GM18519 (cell line): ENCODE results near the gene TSPAN9.
"Not testable (repeated sequence)": the region's sequence is repeated elsewhere in the genome, so short reads cannot be mapped to it uniquely, and the experiment has no call there.

ENCODE experiments used
- ATAC-seq: cut with Tn5 transposase; IDR thresholded peaks from one replicate; pipeline ENCODE4 v1.9.1; 2021; ENCODE audit warnings: mild to moderate bottlenecking, moderate library complexity; ENCODE audit not compliant: unreplicated experiment, low FRiP score

Gene TSPAN9

GRCh38 chr12:3043406-3043805, 33.8 kb upstream of the TSPAN9 start:
- no peak for ATAC-seq

GRCh38 chr12:3044141-3044630, 33.0 kb upstream of the TSPAN9 start:
- no peak for ATAC-seq

- ATAC-seq, result no peak
These were observed 31.7 kb upstream of the TSPAN9 start for GRCh38 chr12:3045494-3045893.

- ATAC-seq, result no peak
These were observed 31.2 kb upstream of the TSPAN9 start for GRCh38 chr12:3045989-3046388.

- no peak for ATAC-seq
These were observed 30.6 kb upstream of the TSPAN9 start for GRCh38 chr12:3046441-3047200.

- no peak for ATAC-seq
These were observed 29.2 kb upstream of the TSPAN9 start for GRCh38 chr12:3047961-3048360.

- no peak for ATAC-seq
These were observed 28.6 kb upstream of the TSPAN9 start for GRCh38 chr12:3048540-3048939.

GRCh38 chr12:3049176-3049575, 28.0 kb upstream of the TSPAN9 start:
- no peak for ATAC-seq

- ATAC-seq, result no peak
These were observed 27.4 kb upstream of the TSPAN9 start for GRCh38 chr12:3049611-3050249.

GRCh38 chr12:3054374-3054773, 22.8 kb upstream of the TSPAN9 start:
- no peak for ATAC-seq

- no peak for ATAC-seq
These were observed 22.0 kb upstream of the TSPAN9 start for GRCh38 chr12:3055026-3055703.

- no peak for ATAC-seq
These were observed 21.3 kb upstream of the TSPAN9 start for GRCh38 chr12:3055704-3056467.

- ATAC-seq, result no peak
These were observed 16.1 kb upstream of the TSPAN9 start for GRCh38 chr12:3061059-3061458.

- no peak for ATAC-seq
These were observed 15.5 kb upstream of the TSPAN9 start for GRCh38 chr12:3061501-3062215.

GRCh38 chr12:3065300-3065699, 11.9 kb upstream of the TSPAN9 start:
- no peak for ATAC-seq

- not testable (repeated sequence) for ATAC-seq
These were observed 11.3 kb upstream of the TSPAN9 start for GRCh38 chr12:3065846-3066245.

GRCh38 chr12:3069714-3070113, 7.5 kb upstream of the TSPAN9 start:
- no peak for ATAC-seq

GRCh38 chr12:3071107-3071506, 6.1 kb upstream of the TSPAN9 start:
- no peak for ATAC-seq

- no peak for ATAC-seq
These were observed 5.5 kb upstream of the TSPAN9 start for GRCh38 chr12:3071710-3072109.
